HS-5 (cell line): ENCODE data around the gene AKT1S1.

Experiments
- DNase-seq: peaks from one replicate; pipeline ENCODE4 v3.0.0-alpha.2; 2012; ENCODE audit warnings: low read depth

AKT1S1 gene

DNA sequence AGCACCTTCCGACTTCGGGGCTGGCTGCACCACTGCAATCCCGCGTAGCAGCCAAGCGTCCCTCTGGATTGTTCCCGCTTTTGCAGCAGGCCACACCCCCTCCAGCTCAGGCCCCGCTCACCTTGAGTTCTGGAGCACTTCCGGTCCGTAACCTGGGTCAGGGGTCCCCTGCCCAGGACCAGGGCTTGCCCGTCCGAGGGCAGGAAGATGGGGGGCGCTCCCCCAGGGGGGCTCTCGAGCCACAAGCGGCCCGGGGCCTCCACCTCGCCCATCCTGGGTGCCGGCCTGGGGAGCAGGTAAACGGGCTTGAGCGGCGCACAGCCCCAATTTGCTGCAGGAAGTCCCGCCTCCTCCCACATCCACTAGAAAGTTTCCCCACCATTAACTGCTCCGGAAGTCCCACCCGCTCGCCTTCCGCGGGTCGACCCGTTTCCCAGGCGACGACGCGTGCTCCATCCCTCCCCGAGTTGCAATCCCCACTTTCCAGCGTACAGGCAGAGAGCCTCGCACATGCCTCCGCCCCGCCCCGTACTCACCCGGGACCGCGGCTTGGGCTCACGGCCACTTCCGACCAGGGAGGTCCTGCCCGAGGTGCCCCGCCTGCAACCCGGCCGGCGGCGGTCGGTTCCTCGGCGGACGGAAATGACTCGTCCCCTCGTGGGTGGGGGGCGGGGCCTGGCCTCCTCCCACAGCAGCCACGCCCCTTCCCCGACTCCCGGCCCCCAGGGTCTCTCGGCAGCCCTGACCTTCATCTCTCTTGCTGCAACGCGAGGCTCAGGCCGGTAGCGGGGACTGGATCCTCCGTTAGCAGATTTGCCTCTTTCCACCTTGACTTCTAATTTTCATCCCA lies 10.0 kb downstream of the AKT1S1 start, which contains the start of gene PNKP:
PNKP (minus strand) TSS at position 644 of the 850 bp plus-strand sequence; CDS start at position 272, 372 bp downstream.
- DNase-seq: peak; percentile 79

DNA sequence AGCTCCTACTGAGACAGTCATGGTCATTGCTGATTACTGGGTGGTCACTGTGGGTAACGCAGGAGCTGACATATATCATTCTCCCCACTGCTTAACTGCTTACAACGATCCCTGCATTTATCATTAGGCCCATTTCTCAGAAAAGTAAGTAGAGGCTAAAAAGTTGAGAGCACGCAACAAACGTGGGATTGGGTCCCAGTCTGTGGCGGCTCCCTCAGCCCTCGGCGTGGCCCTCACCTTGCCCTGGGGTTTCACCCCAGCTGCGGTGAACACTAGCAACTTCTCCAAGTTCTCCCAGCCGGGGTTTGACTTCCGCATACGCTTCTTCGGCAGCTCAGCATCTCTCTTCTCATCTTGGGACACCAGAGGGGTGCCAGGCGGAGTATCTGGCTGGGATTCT lies 12.3 kb downstream of the AKT1S1 start:
- no peak for DNase-seq

DNA sequence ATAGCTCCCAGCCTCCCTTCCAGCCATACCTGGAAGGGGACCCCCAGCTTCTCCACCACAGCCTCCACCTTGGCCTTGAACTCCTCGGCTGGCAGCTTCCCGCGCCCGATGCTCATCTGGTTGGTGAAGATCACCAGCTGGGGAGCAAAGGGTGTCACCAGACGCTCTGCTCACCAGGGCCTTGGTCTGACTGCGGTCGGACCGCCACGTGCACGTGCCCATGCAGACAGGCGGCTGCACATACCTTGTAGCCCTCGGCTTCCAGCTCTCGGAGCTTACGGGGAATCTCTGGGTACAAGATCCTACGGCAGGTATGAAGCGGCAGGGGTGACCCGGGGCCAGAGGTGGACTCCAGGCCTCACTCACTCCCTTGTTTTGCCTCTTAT lies 13.2 kb downstream of the AKT1S1 start:
- DNase-seq: no peak

DNA sequence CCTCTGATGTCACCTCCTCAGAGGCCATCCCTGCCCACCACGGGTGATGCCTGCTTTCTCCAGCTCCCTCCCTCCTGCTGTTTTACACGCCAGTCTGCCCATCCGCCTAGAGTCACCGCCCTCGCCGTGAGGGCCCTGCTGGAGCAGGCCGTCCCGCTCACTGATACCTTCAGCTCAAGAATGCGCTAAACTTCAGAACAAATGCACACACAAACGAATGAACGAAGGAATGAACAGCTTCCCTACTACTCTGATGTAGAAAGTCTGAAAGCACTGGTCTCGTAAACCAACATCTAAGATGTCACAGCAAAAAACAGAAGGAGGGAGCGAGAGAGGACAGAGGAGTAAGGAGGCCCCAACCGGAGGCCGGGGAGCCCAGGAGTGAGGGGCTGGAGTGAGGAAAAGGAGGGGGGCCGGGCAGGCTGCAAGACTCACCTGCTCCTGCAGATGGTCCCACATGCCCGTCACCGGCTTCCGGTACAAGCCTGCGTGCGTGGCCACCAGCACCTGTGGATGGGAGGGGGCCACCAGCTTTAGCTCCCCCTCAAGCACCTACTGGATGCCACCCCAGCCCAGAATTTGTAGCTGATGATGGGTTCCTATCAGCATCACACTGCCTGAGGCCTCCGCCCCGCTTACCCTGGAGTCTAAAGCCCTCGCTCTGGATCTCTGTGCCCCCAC lies 13.8 kb downstream of the AKT1S1 start:
- no peak for DNase-seq

DNA sequence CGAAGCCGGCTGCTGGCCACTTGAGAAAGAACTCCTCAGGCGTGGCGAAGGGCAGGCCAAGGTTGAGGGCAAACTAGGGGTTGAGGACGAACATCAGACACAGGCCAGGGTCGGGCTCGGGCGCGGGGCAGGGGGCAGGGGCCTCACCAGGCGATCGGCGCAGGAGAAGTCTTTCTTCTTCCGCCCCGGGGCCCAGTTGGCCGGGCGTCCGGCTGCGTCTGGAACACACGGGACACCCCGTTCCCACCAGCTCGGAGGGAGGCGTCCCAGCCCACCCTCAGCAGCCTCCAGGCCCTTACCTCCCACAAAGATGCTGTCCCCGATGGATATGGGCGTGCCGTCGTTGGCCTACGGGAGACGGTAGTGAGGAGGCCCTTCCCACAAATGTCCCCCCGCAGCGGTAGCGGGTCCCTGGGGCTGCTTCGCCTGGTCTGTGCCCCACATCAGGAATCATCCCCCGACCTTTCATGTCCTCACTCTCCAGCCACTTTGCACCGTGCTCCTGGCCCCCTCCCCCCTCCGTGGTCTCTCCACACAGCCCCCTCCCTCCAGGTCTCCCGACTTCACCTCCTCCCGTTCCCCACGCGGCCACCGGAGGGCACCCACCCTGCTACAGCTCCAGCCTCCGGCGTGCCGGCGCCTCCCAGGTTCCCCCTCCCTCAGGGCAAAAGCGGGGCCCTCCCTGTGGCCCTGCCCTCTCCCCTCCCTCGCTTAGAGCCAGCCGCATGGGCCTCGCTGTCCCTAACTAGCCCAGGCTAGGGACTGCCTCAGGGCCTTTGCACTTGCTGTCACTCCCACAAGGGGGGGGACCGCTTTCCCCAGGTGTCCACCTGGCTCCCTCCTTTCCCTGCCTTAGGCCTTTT lies 14.5 kb downstream of the AKT1S1 start:
- no peak for DNase-seq

DNA sequence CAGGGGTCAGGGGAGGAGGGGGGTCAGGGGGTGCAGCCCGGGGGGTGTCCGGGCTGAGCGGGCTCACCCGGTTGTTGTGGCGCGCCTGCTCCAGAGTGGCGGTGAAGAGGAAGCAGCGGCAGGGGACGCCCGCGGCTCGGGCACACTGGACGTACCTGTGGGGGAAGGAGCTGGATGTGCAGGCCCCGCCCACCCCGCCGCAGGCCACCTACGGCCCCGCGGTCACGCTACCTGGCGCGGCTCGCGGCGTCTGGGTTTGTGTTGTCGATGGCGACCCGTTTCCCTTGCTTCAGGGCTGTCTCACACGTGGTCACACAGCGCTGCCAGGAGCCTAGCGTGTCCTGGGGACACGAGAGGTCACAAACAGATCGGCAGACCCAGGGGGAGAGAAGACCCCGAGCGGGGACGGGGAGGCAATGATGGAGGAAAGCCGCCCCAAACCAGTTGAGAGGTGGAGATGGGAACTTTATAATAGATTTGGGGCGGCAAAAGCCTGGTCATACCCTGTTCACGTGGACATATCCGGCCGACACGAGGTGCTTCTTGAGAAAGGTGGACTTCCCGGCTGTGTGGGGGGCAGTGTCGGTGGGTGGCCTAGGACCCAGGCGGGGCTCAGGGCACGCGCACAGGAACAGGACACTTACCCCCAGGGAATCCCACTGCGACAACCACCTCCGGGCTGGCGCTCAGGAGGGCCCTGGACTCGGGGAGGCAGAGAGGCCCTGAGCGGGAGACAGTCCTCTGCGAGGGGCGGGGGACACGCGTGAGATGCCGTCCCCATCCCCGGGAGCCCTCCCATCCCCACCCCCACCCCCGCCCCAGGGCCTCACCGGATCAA lies 15.4 kb downstream of the AKT1S1 start:
- no peak for DNase-seq

DNA sequence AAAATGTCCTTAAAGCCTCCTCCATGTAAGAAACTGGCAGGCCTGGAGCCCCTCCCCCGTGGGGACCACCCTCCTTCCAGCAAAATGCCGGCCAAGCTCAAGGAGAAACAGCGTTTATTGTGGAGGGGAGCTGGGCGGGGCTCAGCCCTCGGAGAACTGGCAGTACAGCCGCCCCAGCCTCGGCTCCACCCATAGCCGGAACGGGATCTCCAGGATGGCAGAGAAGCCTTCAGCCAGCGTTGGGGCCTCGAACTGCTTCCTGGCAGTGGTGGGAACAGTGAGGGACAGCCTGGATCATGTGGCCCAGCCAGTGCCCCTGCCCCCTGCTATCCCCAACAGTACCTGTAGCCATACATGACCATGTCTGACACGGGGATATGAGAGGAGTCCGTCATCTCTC lies 16.0 kb downstream of the AKT1S1 start:
- no peak for DNase-seq

DNA sequence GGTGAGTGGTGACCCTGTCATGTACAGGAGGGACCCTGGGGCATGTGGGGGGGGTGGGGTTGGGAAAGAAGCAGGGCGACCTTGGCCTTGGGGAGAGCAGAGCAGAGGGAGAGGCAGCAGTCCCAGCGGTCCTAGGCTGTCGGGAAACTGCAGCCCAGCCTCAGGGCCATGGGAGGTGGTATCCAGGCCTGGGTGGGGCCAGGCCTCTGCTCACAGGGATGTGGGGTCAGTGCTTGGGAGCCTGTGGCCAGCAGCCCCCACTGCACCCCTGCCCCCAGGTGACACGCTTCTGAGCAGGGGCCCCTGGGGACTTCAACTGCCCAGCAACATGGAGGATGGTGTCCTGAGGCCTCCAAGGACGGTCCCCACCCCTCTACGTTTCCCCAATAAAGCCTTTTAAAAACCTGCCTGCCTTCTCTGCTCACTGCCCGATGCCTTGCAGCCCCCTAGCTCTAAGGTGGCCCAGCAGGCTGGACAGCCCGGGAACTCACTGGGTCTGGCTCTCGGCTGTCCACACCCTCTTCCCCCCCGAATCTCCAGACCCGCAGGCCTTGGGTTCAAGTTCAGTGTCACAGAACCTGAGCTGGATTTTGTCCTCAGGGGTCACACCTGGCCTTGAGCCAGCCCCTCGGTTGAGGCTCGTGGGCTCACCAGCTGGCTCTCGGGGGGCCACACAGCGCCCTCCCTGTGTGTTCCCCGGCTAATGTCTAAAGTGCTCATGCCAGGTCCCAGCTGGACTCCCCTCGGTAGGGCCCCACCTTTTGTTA lies 16.6 kb downstream of the AKT1S1 start:
- no peak for DNase-seq

DNA sequence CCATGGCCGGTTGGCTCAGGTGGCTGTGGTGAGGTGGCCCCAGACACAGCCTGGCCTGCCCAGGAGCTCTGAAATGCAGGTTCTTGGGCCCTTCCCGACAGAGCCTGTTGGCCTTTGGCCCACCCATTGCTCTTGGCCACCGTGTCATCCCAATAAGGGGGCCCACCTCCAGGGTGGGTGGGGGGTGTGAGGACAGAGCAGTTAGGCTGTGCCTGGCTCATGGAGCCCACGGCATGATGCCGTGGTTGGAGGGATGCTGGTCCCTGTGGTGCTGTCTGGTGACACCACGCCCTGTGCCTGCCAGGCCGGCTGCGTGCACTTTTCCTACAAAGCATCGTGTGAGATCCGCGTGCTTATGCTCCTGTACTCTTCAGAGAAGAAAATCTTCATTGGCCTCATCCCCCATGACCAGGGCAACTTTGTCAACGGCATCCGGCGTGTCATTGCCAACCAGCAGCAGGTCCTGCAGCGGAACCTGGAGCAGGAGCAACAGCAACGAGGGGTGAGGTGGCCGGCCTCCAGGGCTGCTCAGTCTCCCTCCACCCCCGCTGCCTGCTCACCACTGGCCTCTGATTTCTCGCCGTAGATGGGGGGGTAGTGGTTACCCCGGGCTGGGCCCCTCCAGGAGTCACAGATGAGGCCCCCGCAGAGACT lies 17.3 kb downstream of the AKT1S1 start:
- no peak for DNase-seq

DNA sequence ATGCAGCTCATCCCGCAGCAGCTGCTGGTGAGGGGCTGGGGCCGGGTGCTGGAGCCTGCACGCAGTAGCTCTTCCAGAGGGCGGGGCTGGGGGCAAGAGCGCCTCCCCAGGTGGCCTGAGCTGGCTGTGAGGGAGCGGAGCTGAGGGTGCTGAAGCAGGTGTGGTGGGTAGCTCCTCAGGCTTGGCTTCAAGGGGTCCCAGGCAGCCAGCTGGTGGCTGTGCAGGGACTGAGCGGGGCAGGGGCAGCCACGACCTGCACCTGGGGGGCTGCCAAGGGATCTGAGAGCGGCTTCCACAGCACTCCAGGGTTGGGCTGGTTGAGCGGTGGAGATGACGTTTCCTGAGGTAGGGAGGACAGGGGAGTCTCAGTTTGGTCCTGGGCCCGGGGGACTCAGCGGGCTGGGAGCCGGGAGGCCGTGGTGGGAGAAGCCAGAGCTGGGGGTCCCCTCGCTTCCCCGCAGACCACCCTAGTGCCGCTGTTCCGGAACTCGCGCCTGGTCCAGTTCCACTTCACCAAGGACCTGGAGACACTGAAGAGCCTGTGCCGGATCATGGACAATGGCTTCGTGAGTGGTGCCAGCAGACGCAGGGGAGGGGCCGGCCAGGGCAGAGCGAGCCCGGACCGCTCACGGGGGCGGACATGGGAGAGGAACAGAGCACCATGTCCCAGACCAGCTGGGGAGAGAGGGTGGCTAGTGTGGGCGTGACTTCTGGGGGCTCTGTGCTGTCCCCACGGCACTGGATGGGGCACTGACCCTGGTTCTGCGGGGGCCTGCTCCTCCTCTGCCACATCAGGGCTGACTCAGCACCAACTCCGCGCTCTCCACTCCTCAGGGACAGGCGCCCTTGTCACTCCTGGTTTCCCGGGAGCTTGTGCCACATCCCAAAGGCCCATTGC lies 18.8 kb downstream of the AKT1S1 start:
- DNase-seq: no peak

DNA sequence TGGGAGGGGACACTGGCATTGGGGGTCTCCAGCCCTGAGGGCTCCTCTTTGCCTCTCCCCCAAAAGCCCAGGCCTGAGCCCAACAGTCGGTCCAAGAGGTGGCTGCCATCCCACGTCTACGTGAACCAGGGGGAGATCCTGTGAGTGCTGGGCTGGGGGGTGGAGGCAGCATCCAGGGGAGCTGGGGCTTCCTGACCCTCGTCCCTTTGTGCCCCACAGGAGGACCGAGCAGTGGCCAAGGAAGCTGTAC lies 19.4 kb downstream of the AKT1S1 start:
- DNase-seq: no peak

DNA sequence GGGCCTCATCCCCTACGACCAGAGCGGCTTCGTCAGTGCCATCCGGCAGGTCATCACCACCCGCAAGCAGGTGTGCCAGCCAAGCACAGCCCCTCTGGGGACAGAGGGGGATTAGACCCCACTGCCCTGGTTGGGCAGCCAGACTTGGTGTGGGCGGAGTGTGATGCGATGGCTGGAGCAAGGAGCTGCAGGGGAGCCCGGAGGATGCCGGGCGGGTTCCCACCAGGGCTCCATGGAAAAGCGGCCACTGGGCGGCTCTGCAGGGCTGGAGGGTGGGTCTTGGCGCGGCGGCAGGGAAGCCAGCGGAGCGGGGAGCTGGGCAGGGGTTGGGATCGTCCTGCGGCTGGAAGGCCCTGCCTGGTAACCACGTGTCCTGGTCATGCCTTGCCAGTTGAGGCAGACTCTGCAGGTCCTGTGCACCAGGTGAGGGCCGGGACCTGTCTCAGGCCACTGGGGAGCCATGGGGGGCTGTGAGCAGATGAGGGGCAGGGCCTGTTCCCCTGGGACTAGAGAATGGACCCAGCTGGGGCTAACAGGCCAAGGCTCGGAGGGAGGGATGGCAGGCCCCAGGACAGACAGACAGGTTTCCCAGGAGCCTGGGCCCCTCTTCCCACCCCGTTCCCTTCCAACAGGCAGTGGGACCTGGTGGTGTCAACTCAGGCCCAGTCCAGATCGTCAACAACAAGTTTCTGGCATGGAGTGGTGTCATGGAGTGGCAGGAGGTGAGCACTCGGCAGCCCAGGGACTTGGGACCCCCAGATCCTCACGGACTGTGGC lies 19.9 kb downstream of the AKT1S1 start:
- DNase-seq: no peak

DNA sequence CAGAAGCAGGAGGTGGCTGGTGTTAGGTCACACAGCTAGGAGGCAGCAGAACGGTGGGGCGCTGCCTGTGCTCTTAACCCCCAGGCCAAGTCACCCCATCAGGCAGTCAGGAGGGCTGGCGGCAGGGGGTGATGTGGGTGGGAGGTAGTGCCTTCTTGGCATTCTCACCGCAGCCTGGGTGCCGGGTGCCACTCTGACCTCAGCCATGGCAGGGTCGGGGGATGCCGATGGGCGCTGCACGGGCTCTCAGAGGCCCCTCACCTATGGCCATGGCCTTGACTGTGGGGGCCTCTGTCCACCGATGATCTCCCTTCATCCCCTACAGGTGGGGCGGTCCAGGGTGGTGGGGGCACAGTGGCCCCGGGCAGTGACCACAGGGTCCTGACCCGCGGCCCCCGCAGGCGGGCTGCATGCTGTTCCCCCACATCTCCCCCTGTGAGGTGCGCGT lies 20.6 kb downstream of the AKT1S1 start:
- DNase-seq: no peak

DNA sequence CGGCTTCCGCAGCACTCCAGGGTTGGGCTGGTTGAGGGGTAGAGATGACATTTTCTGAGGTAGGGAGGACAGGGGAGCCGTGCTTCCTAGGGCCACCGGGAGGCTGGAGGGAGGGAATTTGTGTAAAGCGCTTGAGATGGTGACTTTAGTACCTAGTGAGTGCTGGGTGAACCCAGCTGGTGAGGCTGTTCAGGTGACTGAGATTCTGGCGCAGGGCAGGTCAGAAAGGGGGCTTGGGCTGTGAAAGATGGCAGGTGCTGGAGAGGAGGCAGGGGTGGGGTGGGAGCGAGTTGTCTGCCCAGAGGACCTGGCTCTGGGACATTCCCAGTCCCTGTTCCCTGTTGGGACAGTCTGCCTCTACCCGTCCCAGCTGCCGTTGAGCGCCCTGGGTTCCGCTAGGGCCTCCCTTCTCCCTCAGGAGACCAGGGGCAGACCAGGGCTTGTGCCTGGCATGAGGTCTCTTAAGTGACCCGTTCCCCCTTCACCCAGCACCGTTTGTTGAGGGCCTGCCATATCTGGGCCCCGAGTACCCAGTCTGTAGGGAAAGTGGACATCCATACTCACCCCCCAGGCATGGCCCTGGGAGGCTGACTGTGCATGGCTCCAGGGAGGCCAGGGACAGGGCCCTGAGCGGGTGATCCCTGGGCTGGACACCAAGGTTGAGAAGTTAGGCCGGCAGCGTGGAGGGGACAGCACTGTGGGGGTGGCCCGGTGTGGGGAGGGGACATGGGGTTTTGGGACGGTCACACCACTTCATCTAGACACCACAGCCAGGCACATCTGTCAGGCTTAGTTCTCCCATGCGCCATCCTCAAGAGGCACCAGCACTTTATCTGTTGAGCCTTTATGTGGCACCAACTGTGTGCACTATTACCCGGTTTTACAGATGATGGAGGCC lies 21.2 kb downstream of the AKT1S1 start:
- DNase-seq: no peak

DNA sequence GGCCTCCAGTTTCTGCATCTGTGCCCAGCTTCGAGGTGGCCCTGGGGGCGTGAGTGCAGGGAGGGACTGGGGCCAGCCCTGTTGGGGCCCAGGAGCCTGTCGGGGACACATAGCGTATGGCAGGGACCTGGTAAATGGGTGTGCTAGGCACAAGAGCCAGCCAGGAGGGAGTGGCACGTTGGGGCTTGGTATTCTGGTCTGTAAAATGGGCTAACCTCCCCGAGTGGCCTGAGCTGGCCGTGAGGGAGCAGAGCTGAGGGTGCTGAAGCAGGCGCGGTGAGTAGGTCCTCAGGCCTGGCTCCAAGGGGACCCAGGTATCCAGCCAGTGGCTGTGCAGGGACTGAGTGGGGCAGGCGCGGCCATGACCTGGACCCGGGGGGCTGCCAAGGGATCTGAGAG lies 21.9 kb downstream of the AKT1S1 start:
- no peak for DNase-seq

DNA sequence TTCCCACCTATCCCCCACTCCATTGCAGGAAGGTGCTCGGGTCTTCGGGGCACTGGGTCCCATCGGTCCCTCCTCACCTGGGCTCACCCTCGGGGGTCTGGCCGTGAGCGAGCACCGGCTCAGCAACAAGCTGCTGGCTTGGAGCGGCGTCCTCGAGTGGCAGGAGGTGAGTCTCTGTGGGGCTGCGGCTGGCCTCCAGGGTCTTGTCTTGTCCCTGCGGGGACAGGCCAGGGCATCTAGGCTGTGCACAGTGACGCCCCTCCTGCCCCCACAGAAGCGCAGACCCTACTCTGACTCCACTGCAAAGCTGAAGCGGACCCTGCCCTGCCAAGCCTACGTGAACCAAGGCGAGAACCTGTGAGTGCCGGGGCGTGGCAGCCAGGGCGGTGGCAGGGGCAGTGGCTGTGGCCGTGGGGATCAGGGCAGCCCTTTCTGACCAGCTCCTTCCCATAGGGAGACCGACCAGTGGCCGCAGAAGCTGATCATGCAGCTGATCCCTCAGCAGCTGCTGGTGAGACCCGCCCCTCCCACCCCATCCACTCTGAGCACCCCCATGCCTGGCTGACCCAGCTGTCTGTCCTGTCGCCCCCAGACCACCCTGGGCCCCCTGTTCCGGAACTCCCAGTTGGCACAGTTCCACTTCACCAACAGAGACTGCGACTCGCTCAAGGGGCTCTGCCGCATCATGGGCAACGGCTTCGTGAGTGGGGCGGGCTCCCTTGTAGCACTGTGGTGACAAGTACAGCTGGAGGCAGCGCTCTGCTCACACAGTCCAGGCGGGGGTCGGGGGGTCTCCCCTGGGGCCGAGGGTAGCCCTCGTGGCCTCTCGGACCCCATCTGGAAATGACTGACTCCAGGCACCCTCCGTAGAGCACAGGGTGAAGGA lies 22.5 kb downstream of the AKT1S1 start:
- no peak for DNase-seq
